NCI-H510A treated with DMSO at 0.1 percent for 48 hours (cell line): ENCODE measurements around the gene RAB40AL.

Source experiments
- DNase-seq: peaks from one replicate; lab custom pipeline; 2025; lab: John Stamatoyannopoulos, UW

Gene RAB40AL

GRCh38 chrX:102983205-102983604 lies 46.1 kb downstream of the RAB40AL start:
- DNase-seq, result no peak

- DNase-seq, result no peak
Measured at GRCh38 chrX:102985192-102985591, 48.1 kb downstream of the RAB40AL start.
